NCI-H146 (cell line): ENCODE data around the gene NT5DC1.

Experiments used
- DNase-seq: peaks from one replicate; lab custom pipeline; 2025; lab: John Stamatoyannopoulos, UW

Gene NT5DC1

GRCh38 chr6:116100419-116101301 lies at the start of gene NT5DC1:
Gene NT5DC1 (plus strand): TSS chr6:116100853. CDS start chr6:116100931, 78 bp downstream.
- peak; percentile 89 for DNase-seq

- no peak for DNase-seq
Observed at GRCh38 chr6:116051244-116051643, 49.4 kb upstream of the NT5DC1 start.

GRCh38 chr6:116055513-116055912 lies 45.1 kb upstream of the NT5DC1 start:
- no peak for DNase-seq

- DNase-seq, result no peak
Observed at GRCh38 chr6:116057766-116058165, 42.9 kb upstream of the NT5DC1 start.

GRCh38 chr6:116059713-116060571 lies 40.7 kb upstream of the NT5DC1 start:
- DNase-seq, result peak; percentile 54

- peak; percentile 62 for DNase-seq
Observed at GRCh38 chr6:116060572-116061283, 39.9 kb upstream of the NT5DC1 start, which contains the start of gene FRK. Gene FRK (minus strand): TSS chr6:116060891. CDS start chr6:116060311, 580 bp downstream.

- no peak for DNase-seq
Observed at GRCh38 chr6:116062496-116062895, 38.2 kb upstream of the NT5DC1 start.

- DNase-seq, result no peak
Observed at GRCh38 chr6:116064666-116065065, 36.0 kb upstream of the NT5DC1 start.

GRCh38 chr6:116066789-116067188 lies 33.9 kb upstream of the NT5DC1 start:
- DNase-seq, result no peak

- DNase-seq, result no peak
Observed at GRCh38 chr6:116070101-116070500, 30.6 kb upstream of the NT5DC1 start.

- DNase-seq, result peak; percentile 9
Observed at GRCh38 chr6:116070616-116071389, 29.9 kb upstream of the NT5DC1 start.

- DNase-seq, result peak; percentile 32
Observed at GRCh38 chr6:116072368-116072767, 28.3 kb upstream of the NT5DC1 start.

GRCh38 chr6:116073765-116074440 lies 26.8 kb upstream of the NT5DC1 start:
- DNase-seq, result peak; percentile 72

GRCh38 chr6:116074732-116075390 lies 25.8 kb upstream of the NT5DC1 start:
- no peak for DNase-seq

GRCh38 chr6:116078522-116078921 lies 22.1 kb upstream of the NT5DC1 start:
- DNase-seq, result no peak

- DNase-seq, result no peak
Observed at GRCh38 chr6:116078945-116079344, 21.7 kb upstream of the NT5DC1 start.

- DNase-seq, result no peak
Observed at GRCh38 chr6:116083052-116083451, 17.6 kb upstream of the NT5DC1 start.

- no peak for DNase-seq
Observed at GRCh38 chr6:116084284-116084683, 16.4 kb upstream of the NT5DC1 start.

GRCh38 chr6:116087437-116088027 lies 13.1 kb upstream of the NT5DC1 start:
- DNase-seq, result no peak

- DNase-seq, result no peak
Observed at GRCh38 chr6:116088946-116089345, 11.7 kb upstream of the NT5DC1 start.
